ENCODE measurements around the gene ZNF862.

ZNF862 gene

GRCh38 chr7:149838224-149838991 is at the start of gene ZNF862:
TSS of gene ZNF862 (plus strand) at chr7:149838375. CDS start at chr7:149838612, 237 bp downstream.
- DNase-seq (ENCODE audit: low read depth in 2 of 2): peak; percentile 92 to 93

GRCh38 chr7:149789101-149789500 is 49.1 kb upstream of the ZNF862 start:
- DNase-seq (ENCODE audit: low read depth in 2 of 2): no peak

- DNase-seq (ENCODE audit: low read depth in 2 of 2): peak in 1 of 2 donors; percentile 33
These were observed 48.0 kb upstream of the ZNF862 start for GRCh38 chr7:149790146-149790548.

GRCh38 chr7:149790754-149791360 is 47.3 kb upstream of the ZNF862 start:
- DNase-seq (ENCODE audit: low read depth in 2 of 2): no peak

- DNase-seq (ENCODE audit: low read depth in 2 of 2): no peak
These were observed 46.6 kb upstream of the ZNF862 start for GRCh38 chr7:149791411-149792219.

- DNase-seq (ENCODE audit: low read depth in 2 of 2): no peak
These were observed 46.0 kb upstream of the ZNF862 start for GRCh38 chr7:149792220-149792595.

GRCh38 chr7:149793261-149793660 is 44.9 kb upstream of the ZNF862 start:
- no peak for DNase-seq (ENCODE audit: low read depth in 2 of 2)

GRCh38 chr7:149794661-149795060 is 43.5 kb upstream of the ZNF862 start:
- DNase-seq (ENCODE audit: low read depth in 2 of 2): no peak

GRCh38 chr7:149795126-149795525 is 43.0 kb upstream of the ZNF862 start:
- DNase-seq (ENCODE audit: low read depth in 2 of 2): no peak

GRCh38 chr7:149796287-149796860 is 41.8 kb upstream of the ZNF862 start:
- DNase-seq (ENCODE audit: low read depth in 2 of 2): no peak

GRCh38 chr7:149797771-149798170 is 40.4 kb upstream of the ZNF862 start:
- DNase-seq (ENCODE audit: low read depth in 2 of 2): no peak

GRCh38 chr7:149799397-149800168 is 38.6 kb upstream of the ZNF862 start:
- DNase-seq (ENCODE audit: low read depth in 2 of 2): peak; percentile 31 to 38

- no peak for DNase-seq (ENCODE audit: low read depth in 2 of 2)
These were observed 38.0 kb upstream of the ZNF862 start for GRCh38 chr7:149800169-149800555.

GRCh38 chr7:149801002-149801566 is 37.1 kb upstream of the ZNF862 start:
- no peak for DNase-seq (ENCODE audit: low read depth in 2 of 2)

- DNase-seq (ENCODE audit: low read depth in 2 of 2): no peak
These were observed 36.4 kb upstream of the ZNF862 start for GRCh38 chr7:149801816-149802215.

GRCh38 chr7:149802966-149803365 is 35.2 kb upstream of the ZNF862 start:
- DNase-seq (ENCODE audit: low read depth in 2 of 2): no peak

GRCh38 chr7:149803551-149804074 is 34.6 kb upstream of the ZNF862 start:
- DNase-seq (ENCODE audit: low read depth in 2 of 2): no peak

- DNase-seq (ENCODE audit: low read depth in 2 of 2): no peak
These were observed 34.1 kb upstream of the ZNF862 start for GRCh38 chr7:149804106-149804505.

- DNase-seq (ENCODE audit: low read depth in 2 of 2): no peak
These were observed 31.4 kb upstream of the ZNF862 start for GRCh38 chr7:149806726-149807125.

- DNase-seq (ENCODE audit: low read depth in 2 of 2): no peak
These were observed 29.9 kb upstream of the ZNF862 start for GRCh38 chr7:149808311-149808710.

- no peak for DNase-seq (ENCODE audit: low read depth in 2 of 2)
These were observed 29.0 kb upstream of the ZNF862 start for GRCh38 chr7:149809215-149809614.
